ENCODE measurements around the gene BCL2L15. TPM values are rescaled to one million over a fixed set of nuclear protein-coding genes. Genes with fewer than 3 reads are reported as not detected.

The BCL2L15 gene
- polyA plus RNA-seq (2012; ENCODE audit: low read depth, missing spikeins), result 0.42 TPM

- FAIRE-seq, result no peak
- no peak for DNase-seq (ENCODE audit: insufficient read length, low spot score)
- TF ChIP-seq POLR2A (IDR thresholded peaks at IDR 0.05; ENCODE audit: low read depth, low read length), result no peak
- TF ChIP-seq TAF1 (IDR thresholded peaks at IDR 0.05; ENCODE audit: low read depth, low read length), result no peak
- TF ChIP-seq POLR2AphosphoS5 (IDR thresholded peaks at IDR 0.05; ENCODE audit: low read depth, low read length), result no peak
- TF ChIP-seq SPI1 (IDR thresholded peaks at IDR 0.05; ENCODE audit: low read depth, low read length), result no peak
- TF ChIP-seq PAX5 (IDR thresholded peaks at IDR 0.05; ENCODE audit: insufficient read depth, low read length, severe bottlenecking), result no peak
- no peak for TF ChIP-seq POU2F2 (IDR thresholded peaks at IDR 0.05; ENCODE audit: low read depth, low read length)
These were observed at the start of gene BCL2L15 for GRCh38 chr1:113887402-113888175. TSS of gene BCL2L15 (minus strand) at chr1:113887581. CDS start at chr1:113887375, 206 bp downstream.

GRCh38 chr1:113937146-113937545 lies 49.8 kb upstream of the BCL2L15 start:
- no peak for TF ChIP-seq POLR2AphosphoS5 (IDR thresholded peaks at IDR 0.05; ENCODE audit: low read depth, low read length)
- TF ChIP-seq PAX5 (IDR thresholded peaks at IDR 0.05; ENCODE audit: insufficient read depth, low read length, severe bottlenecking), result no peak
- no peak for TF ChIP-seq SPI1 (IDR thresholded peaks at IDR 0.05; ENCODE audit: low read depth, low read length)
- TF ChIP-seq POLR2A (IDR thresholded peaks at IDR 0.05; ENCODE audit: low read depth, low read length), result no peak
- TF ChIP-seq TAF1 (IDR thresholded peaks at IDR 0.05; ENCODE audit: low read depth, low read length), result no peak
- TF ChIP-seq POU2F2 (IDR thresholded peaks at IDR 0.05; ENCODE audit: low read depth, low read length), result no peak
- DNase-seq (ENCODE audit: insufficient read length, low spot score) (no peak), FAIRE-seq (no peak)

DNA sequence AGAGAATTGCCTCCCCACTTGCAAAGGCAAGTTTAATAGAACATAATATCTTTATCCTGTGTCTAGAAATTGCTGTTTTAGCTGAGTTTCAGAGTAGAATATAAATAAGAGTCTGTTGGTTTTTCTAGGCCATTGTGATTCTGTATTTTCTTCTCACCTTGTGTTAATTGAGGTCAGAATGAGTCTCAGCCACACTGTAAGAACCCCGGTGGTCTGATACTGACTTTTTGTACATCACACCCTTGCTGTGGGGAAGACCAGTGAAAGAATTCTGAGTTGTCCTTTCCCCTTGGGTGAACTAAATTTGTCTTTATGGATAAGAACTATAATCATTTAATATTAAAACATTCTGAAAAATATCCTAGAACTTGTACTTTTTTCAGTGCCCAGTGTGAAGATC lies 48.6 kb upstream of the BCL2L15 start:
- DNase-seq (ENCODE audit: insufficient read length, low spot score), result no peak
- TF ChIP-seq PAX5 (IDR thresholded peaks at IDR 0.05; ENCODE audit: insufficient read depth, low read length, severe bottlenecking) (no peak), TAF1 (IDR thresholded peaks at IDR 0.05; ENCODE audit: low read depth, low read length) (no peak), POLR2A (IDR thresholded peaks at IDR 0.05; ENCODE audit: low read depth, low read length) (no peak), POLR2AphosphoS5 (IDR thresholded peaks at IDR 0.05; ENCODE audit: low read depth, low read length) (no peak)
- no peak for FAIRE-seq

- FAIRE-seq, result no peak
- DNase-seq (ENCODE audit: insufficient read length, low spot score), result no peak
- TF ChIP-seq POLR2AphosphoS5 (IDR thresholded peaks at IDR 0.05; ENCODE audit: low read depth, low read length) (no peak), SPI1 (IDR thresholded peaks at IDR 0.05; ENCODE audit: low read depth, low read length) (no peak), POLR2A (IDR thresholded peaks at IDR 0.05; ENCODE audit: low read depth, low read length) (no peak), POU2F2 (IDR thresholded peaks at IDR 0.05; ENCODE audit: low read depth, low read length) (no peak), PAX5 (IDR thresholded peaks at IDR 0.05; ENCODE audit: insufficient read depth, low read length, severe bottlenecking) (no peak), TAF1 (IDR thresholded peaks at IDR 0.05; ENCODE audit: low read depth, low read length) (no peak)
These were observed 47.8 kb upstream of the BCL2L15 start for GRCh38 chr1:113935176-113935575.

- no peak for TF ChIP-seq TAF1 (IDR thresholded peaks at IDR 0.05; ENCODE audit: low read depth, low read length)
- no peak for TF ChIP-seq SPI1 (IDR thresholded peaks at IDR 0.05; ENCODE audit: low read depth, low read length)
- no peak for TF ChIP-seq POLR2AphosphoS5 (IDR thresholded peaks at IDR 0.05; ENCODE audit: low read depth, low read length)
- TF ChIP-seq PAX5 (IDR thresholded peaks at IDR 0.05; ENCODE audit: insufficient read depth, low read length, severe bottlenecking), result no peak
- no peak for TF ChIP-seq POLR2A (IDR thresholded peaks at IDR 0.05; ENCODE audit: low read depth, low read length)
- TF ChIP-seq POU2F2 (IDR thresholded peaks at IDR 0.05; ENCODE audit: low read depth, low read length), result no peak
- no peak for FAIRE-seq
- DNase-seq (ENCODE audit: insufficient read length, low spot score), result no peak
These were observed 47.2 kb upstream of the BCL2L15 start for GRCh38 chr1:113934511-113935055.

GRCh38 chr1:113934006-113934405 lies 46.6 kb upstream of the BCL2L15 start:
- DNase-seq (ENCODE audit: insufficient read length, low spot score) (no peak), FAIRE-seq (no peak)
- no peak for TF ChIP-seq PAX5 (IDR thresholded peaks at IDR 0.05; ENCODE audit: insufficient read depth, low read length, severe bottlenecking)
- no peak for TF ChIP-seq POLR2AphosphoS5 (IDR thresholded peaks at IDR 0.05; ENCODE audit: low read depth, low read length)
- TF ChIP-seq TAF1 (IDR thresholded peaks at IDR 0.05; ENCODE audit: low read depth, low read length), result no peak
- TF ChIP-seq POLR2A (IDR thresholded peaks at IDR 0.05; ENCODE audit: low read depth, low read length), result no peak
- TF ChIP-seq SPI1 (IDR thresholded peaks at IDR 0.05; ENCODE audit: low read depth, low read length), result no peak
- TF ChIP-seq POU2F2 (IDR thresholded peaks at IDR 0.05; ENCODE audit: low read depth, low read length), result no peak

- TF ChIP-seq POLR2A (IDR thresholded peaks at IDR 0.05; ENCODE audit: low read depth, low read length) (no peak), PAX5 (IDR thresholded peaks at IDR 0.05; ENCODE audit: insufficient read depth, low read length, severe bottlenecking) (no peak), POU2F2 (IDR thresholded peaks at IDR 0.05; ENCODE audit: low read depth, low read length) (no peak), TAF1 (IDR thresholded peaks at IDR 0.05; ENCODE audit: low read depth, low read length) (no peak), POLR2AphosphoS5 (IDR thresholded peaks at IDR 0.05; ENCODE audit: low read depth, low read length) (no peak), SPI1 (IDR thresholded peaks at IDR 0.05; ENCODE audit: low read depth, low read length) (no peak)
- no peak for DNase-seq (ENCODE audit: insufficient read length, low spot score)
- FAIRE-seq, result no peak
These were observed 44.1 kb upstream of the BCL2L15 start for GRCh38 chr1:113931451-113931851.

DNA sequence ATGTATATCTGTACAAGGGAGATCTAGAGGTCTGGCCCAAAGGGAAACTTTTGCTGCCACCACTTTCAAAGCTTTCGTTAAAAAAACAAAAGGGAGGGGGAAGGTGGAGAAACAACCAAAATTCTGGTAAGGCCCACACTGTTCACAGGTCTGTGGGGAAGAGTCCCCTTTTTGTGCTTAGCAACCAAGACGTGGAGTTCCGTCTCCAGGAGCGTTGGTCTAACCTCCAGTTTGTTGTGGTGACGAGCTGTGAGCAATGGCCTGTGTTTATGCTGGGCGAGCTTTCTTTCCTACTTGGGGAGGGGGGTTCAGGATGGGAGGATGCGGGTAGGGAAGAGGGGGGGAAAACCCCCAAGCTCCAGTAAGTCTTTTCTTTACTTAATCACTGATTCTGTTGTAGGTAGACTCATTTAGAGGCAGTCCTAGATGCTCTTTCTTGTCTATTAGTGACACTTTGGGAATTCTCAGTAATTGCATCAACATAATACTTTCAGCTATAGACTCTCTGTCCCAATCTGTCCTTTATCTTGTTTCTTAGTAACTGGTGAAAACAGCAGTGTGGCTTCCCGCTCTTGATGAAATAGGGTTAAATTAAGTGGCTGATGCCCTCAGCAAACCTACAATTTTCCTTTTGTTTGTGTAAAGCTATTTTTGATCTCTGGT lies 43.2 kb upstream of the BCL2L15 start:
- no peak for TF ChIP-seq POLR2AphosphoS5 (IDR thresholded peaks at IDR 0.05; ENCODE audit: low read depth, low read length)
- no peak for TF ChIP-seq POLR2A (IDR thresholded peaks at IDR 0.05; ENCODE audit: low read depth, low read length)
- TF ChIP-seq PAX5 (IDR thresholded peaks at IDR 0.05; ENCODE audit: insufficient read depth, low read length, severe bottlenecking), result no peak
- no peak for TF ChIP-seq POU2F2 (IDR thresholded peaks at IDR 0.05; ENCODE audit: low read depth, low read length)
- no peak for TF ChIP-seq SPI1 (IDR thresholded peaks at IDR 0.05; ENCODE audit: low read depth, low read length)
- TF ChIP-seq TAF1 (IDR thresholded peaks at IDR 0.05; ENCODE audit: low read depth, low read length), result no peak
- FAIRE-seq (peak; percentile 41), DNase-seq (ENCODE audit: insufficient read length, low spot score) (no peak)

Measured in GM12891 (cell line).